ENCODE measurements around the gene AGPAT1.
A peak's percentile ranks its signal among the peaks of the same experiment; 100 is the strongest.
"Not testable (repeated sequence)": the region's sequence is repeated elsewhere in the genome, so short reads cannot be mapped to it uniquely, and the experiment has no call there.

The AGPAT1 gene

GRCh38 chr6:32198345-32198696, 22.4 kb upstream of the AGPAT1 start:
- no peak for DNase-seq

- no peak for DNase-seq
Observed at GRCh38 chr6:32196682-32197616, 21.1 kb upstream of the AGPAT1 start.

GRCh38 chr6:32195902-32196681, 20.2 kb upstream of the AGPAT1 start:
- peak; percentile 53 for DNase-seq

- peak; percentile 99 for DNase-seq
Observed at GRCh38 chr6:32195652-32195901, 19.7 kb upstream of the AGPAT1 start.

- no peak for DNase-seq
Observed at GRCh38 chr6:32194825-32195651, 19.2 kb upstream of the AGPAT1 start.

- no peak for DNase-seq
Observed at GRCh38 chr6:32194388-32194787, 18.5 kb upstream of the AGPAT1 start.

- not testable (repeated sequence) for DNase-seq
Observed at GRCh38 chr6:32193096-32193495, 17.2 kb upstream of the AGPAT1 start.

- DNase-seq = peak; percentile 41
Observed at GRCh38 chr6:32192608-32193039, 16.7 kb upstream of the AGPAT1 start, which contains the start of gene GPSM3. Gene GPSM3, minus strand, starts transcription at chr6:32192643. Its CDS starts 130 bp downstream, at chr6:32192513.

GRCh38 chr6:32191696-32192607, 16.1 kb upstream of the AGPAT1 start:
- no peak for DNase-seq

- DNase-seq = no peak
Observed at GRCh38 chr6:32190911-32191677, 15.2 kb upstream of the AGPAT1 start.

- peak; percentile 81 for DNase-seq
Observed at GRCh38 chr6:32190054-32190851, 14.4 kb upstream of the AGPAT1 start, which contains the start of gene PBX2. Gene PBX2, minus strand, starts transcription at chr6:32190202. Its CDS starts 287 bp downstream, at chr6:32189915.

GRCh38 chr6:32189742-32190053, 13.8 kb upstream of the AGPAT1 start:
- DNase-seq = no peak

GRCh38 chr6:32189069-32189741, 13.3 kb upstream of the AGPAT1 start:
- DNase-seq = no peak

GRCh38 chr6:32188381-32189068, 12.6 kb upstream of the AGPAT1 start:
- no peak for DNase-seq

GRCh38 chr6:32187725-32188380, 12.0 kb upstream of the AGPAT1 start:
- not testable (repeated sequence) for DNase-seq

GRCh38 chr6:32187009-32187709, 11.3 kb upstream of the AGPAT1 start:
- no peak for DNase-seq

GRCh38 chr6:32186151-32186840, 10.4 kb upstream of the AGPAT1 start:
- not testable (repeated sequence) for DNase-seq

Data from activated CD4-positive, alpha-beta T cell treated with anti-CD3 and anti-CD28 coated beads, Interleukin-2, amount 50 U/mL, for 1 hour (primary cell).